SU-DHL-6 (cell line): ENCODE data around the gene SNED1.

Experiments used
- CTCF ChIP-seq: fragments of 200-600 bp; sonication (generic); IDR thresholded peaks from one replicate; pipeline ENCODE4 v1.5.1; 2017; ENCODE audit warnings: antibody characterized with exemption, mild to moderate bottlenecking, low read length, moderate library complexity; ENCODE audit not compliant: insufficient read depth, poor library complexity, severe bottlenecking
- EZH2phosphoT487 ChIP-seq: fragments of 200-600 bp; sonication (generic), shearing (Covaris generic); conservative IDR thresholded peaks from 2 replicates; pipeline ENCODE4 v1.6.1; 2018; ENCODE audit warnings: mild to moderate bottlenecking, antibody characterized with exemption, low read length, moderate library complexity, mixed read lengths

- TF ChIP-seq CTCF (no peak), EZH2phosphoT487 (no peak)
Observed at GRCh38 chr2:241129086-241129871, 130.9 kb downstream of the SNED1 start.
